Stimulated activated CD4-positive, alpha-beta T cell treated with anti-CD3 and anti-CD28 coated beads, Interleukin-2, amount 100 ng/mL, for 24 hours (primary cell): ENCODE results near the gene ZFHX3.

Experiments used
- DNase-seq, 2 donors: peaks; one replicate each; pipeline ENCODE4 v3.0.0-alpha.2; 2020

Gene ZFHX3

DNA sequence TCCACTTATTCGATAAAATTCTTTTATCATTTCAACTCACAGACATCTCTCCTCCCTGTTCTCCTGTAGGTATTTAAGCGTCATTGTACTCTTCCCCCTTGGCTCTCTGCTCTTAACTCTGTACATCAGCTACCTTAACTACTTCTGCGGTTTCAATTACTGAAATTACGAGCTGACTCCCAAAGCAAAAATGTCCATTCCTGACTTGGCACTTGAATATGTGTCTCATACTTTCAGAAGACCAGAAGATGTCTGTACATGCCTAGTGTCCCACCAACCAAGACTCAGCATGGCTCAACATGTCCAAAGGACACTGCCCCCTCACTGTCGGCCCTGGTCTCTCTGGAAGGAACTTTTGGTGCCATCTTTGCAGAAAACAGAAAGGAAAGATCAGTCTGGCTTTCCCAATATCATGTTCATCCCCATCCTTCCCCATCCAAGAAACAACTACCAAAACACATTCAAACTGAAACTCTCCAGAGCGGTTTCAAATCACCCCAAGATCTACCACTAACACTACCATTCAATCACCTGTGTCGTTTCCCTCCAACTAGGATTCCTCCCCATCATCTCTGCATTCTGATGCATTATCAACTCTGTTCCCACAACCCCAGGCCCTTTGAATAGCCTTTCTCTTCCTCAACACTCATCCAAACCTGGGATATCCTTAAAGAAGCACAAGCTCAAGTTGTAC lies 74.9 kb downstream of the ZFHX3 start:
- no peak for DNase-seq

DNA sequence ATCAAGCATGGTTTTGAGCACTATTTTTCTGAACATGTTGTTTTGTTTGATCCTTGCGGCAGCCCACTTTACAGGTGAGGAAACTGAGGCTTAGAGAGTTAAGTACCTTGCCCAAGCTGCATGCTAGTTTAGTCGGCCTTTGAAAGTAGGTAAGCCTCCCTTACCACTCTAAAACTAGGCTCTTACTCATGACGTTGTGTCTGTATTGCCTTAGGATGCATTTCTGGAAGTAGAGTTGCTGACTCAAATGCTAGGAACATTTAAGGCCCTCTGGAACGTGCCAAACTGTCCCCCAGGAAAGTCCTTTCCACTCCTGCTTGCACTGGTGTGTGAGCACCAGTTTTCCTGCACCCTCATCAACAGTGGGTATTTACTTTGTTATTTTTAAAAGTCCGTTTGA lies 76.6 kb downstream of the ZFHX3 start:
- no peak for DNase-seq

DNA sequence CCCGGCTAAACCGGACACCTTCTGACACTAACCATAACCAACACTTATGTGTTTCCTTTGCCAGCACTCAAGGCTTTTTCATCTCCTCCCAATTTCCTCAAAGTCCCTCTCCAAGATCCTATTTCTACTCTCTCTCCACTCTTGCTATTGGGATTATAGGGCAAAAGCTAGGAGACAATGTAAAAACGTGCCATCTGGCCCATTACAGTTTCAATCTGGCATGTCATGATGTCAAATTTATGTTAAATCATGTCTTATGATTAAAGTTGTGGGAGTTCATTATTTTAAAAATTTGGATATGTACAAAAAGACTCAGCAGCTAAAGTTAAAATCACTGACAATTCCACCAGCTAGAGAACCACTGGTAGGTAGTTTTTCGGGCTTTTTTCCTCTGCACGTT lies 77.3 kb downstream of the ZFHX3 start:
- DNase-seq, result no peak

DNA sequence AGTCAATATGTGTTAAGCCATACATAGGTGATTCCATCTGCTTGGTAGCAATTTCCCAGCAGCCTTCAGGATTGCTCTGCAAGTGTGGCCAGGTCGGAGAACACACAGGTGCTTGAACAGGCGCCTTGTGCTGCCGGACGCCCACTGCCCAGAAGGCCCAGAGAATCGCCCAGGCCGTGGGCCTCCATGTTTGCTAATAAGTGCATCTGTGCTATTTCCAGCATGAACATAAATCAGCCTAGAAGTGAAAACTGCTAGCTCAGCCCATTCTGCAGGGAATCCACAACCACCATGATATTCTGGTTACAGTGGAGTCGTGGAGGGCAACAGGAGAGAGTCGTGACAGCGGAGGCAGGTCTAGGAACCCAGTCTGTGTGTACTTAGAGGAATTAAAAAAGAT lies 78.1 kb downstream of the ZFHX3 start:
- DNase-seq, result no peak

DNA sequence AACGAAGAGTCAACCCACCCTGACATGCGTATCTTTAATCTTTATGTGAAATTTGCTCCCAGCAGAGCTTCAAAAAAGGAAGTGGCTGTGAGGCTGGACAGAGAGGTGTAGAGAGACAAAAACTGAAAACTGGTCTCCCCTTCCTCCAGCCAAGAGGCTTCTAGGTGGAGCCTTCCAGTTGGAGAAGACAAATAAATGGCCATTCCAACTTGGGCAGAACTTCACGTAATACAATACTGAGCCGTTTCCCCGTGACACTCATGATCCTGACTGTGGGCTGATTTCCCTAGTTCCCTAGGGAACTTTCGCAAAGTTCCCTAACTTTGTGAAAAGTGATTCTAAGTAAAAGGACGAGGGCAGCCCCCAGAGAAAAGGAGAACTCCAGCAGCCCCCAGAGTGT lies 78.8 kb downstream of the ZFHX3 start:
- DNase-seq, result no peak

DNA sequence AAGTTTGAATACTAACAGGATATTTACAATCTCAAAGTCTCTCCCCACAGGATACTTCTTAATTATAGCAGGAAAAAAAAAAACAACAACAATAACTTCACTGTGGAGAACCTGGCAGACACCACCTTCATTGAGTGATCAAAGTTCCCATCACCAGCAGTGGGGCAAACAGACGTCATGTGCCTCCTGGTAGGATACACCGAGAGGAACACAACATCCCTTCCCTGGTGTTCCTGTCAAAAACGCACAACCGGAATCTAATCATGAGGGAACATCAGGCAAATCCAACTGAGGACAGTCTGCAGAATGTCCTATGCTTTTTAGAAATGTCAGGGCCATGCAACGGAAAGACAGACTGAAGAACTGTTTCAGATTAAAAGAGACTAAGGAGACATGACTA lies 80.0 kb downstream of the ZFHX3 start:
- no peak for DNase-seq

DNA sequence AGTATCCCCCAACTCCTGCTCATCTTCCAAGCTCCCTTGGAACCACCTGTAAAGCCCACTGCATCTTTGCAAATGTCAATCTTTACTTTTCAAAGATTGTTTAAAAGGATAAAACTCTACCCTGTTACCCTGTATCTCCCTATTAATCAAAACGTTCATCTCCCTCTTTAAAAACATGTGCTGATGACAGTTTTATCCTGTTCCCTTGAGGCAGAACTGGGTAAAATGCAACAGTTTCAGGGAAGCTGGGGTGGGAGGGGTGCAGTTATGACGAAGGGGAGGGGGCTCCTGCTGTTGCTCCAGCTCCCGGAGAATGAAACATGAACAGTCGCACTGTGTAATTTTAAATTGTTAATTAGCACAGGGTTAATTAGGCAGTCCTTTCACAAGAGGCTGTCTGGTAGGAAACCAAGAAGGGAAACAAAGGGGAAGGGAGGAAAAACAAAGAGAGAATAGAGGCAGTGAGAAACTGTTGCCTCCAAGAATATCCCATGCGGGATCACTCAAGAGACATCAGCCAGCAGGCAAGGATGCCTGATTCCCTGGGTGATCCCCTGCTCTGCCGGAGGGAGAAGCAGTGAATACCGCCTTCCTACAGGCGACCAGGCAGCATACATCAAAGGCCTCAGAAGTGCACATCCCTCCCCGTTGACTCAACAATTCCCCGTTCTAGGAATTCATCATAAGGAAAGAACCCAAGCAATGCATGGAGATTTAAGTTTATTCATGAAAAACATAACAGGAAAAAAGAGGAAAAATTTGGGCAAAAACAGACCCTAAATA lies 84.2 kb downstream of the ZFHX3 start:
- DNase-seq, result no peak

DNA sequence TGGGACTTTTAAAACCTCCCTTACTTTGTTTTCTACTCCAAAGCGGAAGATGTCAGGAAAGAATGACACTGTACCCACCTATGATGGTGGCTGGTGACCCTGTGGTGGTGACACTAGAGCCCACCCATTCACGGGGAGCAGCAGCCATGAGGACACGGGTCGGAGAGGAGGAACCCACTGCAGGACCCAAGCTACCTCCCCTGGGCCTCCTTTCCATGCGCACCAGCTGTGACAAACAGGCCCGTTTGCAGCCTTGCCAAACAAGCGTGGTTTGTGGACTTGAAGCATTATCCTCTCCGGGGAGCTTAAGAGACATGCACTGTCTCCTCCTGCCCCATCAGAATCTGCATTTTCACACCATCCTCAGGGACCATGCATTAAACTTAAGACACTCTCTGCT lies 85.6 kb downstream of the ZFHX3 start:
- DNase-seq, result no peak

DNA sequence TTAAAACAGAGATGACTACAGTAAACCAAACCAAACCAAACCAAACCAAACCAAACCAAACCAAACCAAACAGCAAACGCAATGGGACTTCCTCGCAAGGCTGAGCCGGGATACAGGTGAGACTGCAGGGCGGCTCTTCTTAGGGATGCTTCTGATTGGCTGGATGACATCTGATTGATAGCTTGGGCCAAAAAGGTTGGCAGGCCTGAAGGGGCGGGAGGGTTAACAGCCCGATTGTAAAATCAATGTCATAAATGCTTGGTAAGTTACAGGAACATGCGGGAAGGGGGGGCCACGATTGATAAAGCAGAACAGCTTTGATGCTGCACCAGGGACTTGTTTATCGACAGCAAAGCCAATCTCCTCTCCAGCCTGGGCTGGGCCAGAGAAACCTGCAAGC lies 86.1 kb downstream of the ZFHX3 start:
- no peak for DNase-seq

DNA sequence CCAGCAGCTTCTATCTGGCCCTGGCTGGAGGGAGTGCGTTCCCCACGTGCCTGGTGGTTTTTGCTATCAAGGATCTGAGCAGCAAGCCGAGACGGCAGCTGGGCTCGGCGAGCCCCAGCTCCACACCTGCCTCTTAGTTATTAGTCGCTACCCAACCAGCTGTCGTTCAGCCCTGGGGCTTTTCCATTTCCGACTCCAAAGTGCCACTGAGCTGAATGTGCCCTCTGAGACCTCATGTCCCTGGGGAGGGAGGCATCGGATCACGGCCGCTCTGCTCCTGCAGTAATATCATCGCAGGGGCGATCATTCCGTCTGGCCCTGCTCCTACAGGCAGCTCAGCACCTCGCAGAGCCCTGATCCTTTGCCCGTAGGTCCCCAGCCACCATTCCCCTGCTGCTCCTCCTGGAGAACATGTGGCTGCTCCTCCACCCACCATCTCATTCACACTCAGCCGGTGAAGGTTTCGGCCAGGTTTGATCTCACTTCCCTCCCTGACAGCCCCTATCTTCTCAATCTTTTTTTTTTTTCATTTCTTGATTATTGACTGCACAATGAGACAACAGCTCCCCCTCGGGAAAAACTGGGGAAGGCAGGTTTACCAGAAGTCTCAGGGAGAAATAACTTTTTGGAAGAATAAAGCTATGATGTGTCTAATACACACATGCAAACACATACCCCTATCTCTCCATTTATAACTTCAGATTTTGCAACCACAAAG lies 86.7 kb downstream of the ZFHX3 start:
- DNase-seq, result no peak

DNA sequence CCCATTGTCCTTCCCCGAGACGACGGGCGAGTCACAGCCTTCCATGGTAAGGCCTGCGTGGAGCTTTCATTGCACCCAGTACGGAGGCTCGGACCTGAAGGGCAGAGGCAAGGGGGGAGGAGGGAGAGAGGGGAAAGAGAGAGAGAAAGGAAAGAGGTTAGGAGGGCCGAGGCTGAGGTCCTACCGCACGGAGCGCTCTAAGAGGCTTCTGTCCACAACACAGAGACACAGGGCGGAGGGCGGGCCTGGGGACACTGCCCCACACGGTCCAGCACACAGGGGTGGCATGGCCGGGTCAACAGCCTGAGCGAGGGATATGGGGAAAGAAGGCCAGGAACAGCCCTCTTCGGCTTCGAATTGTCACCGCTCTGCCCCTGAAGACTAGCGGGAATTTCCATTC lies 87.8 kb downstream of the ZFHX3 start:
- DNase-seq, result no peak

DNA sequence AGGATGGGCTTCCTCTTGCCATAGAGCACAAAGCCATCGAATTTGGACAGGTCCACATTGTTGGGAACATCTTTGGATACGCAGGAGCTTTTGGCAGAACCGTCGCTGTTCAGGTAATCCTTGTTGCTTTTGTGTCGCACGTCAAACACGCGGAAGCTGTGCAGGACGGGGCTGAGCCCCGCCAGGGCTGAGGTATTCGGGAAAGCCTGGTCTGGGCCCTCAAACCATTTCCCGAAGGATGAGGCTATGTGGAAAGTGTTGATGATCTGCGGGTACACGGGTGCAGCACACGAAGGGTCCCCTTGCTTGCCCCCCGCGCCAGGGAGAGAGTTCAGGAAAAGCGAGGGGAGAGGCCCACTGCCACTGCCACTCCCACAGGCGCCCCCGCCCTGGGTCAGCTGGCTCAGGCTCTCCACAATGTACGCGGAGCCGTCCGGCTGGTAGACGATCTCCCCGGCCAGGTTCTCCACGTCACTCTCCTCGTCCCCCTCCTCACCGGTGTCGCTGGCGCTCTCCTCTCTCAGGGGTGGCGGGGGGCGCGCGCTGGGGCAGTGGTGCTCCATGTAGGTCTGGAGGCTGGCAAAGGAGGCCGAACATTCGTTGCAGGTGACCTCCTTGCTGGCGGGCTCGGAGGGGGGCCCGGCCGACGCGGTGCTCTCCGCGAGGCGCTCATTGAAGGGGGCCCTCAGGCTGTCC lies 88.5 kb downstream of the ZFHX3 start:
- no peak for DNase-seq

DNA sequence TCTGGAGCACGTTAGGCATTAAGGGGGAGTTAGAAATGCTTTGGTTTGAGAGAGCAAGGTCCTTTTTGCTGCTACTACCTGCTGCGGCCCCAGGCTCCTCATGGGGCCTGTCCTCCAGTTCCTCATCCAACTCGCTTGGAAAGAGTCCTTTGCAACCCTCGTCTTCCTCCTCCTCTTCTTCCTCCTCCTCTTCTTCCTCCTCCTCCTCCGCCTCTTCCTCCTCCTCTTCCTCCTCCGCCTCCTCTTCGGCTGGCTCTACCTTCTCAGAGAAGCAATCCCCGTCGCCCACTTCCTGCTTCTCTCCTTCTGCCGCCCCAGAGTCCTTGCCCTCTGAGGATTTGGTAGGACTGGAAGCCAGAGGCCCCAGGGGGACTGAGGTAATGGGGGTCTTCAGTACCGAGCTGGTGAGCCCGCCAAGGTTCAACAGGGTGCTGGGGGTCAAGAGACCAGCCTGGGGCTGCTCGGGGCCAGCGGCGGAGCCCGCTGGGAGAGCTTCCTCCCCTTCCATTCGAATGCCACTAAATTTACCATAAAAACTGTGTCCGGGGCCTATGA lies 89.3 kb downstream of the ZFHX3 start:
- DNase-seq, result no peak

DNA sequence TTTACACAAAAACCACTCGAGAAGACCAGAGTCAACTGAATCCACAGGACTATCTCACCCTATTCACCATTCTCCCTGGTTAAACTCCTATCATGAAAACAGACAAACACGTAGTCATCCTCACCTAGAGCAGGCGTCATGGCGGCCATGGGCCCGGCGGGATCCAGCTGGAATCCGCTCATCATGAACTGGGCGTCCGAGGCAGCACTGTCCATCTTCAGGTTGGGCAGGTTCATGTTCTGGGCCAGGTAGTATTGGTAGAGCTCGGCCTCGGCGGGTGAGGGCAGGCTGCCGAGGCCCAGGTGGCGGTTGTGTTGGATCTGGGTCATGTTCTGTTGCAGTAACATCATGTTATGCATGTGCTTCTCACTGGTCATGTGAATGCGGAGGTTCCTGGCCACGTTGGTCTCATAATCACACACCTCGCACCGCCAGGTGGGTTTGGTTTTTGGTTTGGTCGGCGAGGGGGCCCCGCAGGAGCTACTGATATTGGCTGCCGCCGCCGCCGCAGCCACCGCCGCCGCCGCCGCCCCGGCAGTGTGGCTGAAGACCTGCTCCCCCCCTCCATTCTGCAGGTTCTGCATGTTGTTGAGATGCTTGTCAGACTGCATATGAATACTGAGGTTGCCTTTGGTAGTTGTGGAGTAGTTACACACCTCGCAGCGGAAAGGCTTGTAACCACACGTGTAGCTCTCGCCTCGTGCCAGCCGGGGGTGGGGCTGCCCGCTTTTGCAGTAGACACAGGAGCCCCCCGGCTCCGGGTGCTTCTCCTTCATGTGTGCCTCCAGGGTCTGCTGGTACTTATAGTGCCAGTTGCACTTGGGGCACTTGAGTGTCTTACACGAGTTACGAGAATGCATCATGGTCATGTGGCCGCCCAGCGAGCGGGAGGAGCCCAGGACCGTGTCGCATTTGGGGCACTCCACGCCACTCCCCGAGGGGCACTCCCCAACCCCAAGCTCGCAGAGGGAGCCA lies 90.3 kb downstream of the ZFHX3 start:
- DNase-seq, result no peak

DNA sequence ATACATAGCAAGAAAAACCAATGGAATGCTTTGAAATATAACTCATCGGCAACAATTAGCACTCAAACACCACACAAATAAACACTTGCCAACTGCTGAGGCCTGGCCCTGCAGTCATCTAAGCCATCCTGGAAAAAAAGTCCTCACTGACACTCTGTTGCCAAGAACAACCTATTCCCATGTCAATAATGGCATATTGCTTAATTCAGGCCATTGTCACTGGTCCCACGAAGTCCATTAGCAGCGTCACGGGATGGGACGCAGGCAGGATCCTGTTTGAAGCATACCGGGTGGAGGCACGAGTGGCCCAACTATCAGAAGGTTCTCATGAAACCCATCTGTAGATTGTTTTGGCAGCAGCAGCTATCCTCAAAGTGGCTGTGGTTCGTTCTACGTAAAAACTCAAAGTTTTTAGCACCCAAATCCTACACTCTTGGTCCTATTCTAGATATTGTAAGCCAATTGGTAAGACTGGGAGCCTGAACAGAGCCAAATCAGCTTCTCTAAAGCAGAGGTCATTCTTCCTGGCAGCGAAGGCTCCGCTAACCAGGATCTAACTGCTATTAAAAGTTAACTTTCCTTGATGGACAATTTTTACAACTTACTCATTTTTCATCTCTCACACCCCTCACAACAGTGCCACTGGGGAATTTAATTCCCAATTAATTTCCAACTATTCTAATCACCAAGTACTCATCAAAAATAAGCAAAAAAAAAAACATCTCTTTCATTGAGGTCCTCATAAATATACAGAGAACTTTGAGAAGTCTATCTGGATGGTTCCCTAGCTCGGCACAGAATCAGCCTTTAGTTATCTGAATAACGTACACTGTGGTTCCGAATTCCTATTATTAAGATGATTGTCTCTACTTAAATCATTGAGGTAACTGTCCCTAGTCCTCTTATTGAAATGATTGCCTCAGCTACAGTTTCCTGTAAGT lies 91.5 kb downstream of the ZFHX3 start:
- no peak for DNase-seq

DNA sequence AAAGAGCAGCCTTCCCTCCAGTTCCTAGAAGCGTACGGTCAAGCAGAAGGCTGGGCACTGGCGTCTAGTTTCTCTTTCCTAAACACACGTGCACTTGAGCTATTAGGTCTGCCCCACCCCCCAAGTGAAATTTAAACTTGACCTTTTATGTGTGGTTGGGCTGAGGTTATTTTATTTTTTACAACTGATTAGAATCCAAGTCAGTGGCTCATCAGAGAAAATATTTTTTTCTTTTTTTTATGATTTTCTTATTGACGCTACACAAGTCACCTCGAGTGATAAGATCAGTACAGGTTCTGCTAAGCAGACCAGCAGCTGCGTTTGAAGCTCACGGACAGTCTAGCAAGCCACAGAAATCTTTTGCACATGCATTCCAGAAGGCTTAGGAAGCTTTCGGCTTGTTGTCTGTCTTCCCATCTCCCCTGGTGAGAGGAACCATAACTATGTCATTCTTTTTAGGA lies 95.1 kb downstream of the ZFHX3 start:
- no peak for DNase-seq

DNA sequence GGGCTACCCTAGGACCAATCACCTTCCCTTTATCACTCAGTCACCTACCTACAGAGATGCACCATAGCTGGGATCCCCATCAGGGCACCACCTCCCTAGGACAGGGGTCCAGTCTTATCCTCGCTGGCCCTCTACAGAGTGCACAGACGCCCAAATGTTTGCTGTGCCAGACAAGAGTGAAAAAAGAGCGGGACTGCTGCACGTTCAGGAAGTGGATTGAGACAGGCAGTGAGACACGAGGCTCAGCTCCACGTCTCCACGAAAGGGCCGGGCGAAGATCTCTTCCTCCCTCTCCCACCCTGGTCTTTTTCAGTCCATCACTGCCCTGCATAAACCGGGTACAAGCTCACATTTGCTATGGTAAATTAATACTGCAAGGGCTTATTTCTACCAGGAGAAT lies 95.5 kb downstream of the ZFHX3 start:
- no peak for DNase-seq

DNA sequence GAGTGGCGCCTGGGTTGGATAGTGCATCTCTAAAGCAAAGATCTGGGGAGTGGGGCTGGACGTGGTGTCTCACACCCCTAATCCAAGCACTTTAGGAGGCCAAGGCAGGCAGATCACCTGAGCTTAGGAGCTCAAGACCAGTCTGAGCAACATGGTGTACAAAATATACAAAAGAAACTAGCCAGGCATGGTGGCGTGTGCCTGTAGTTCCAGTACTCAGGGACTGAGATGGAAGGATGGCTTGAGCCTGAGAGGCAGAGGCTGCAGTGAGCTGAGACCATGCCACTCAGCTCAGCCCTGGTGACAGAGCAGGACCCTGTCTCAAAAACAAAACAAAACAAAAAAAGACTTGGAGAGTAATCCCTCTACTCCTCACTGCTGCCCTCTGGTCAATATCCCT lies 96.0 kb downstream of the ZFHX3 start:
- DNase-seq, result no peak

DNA sequence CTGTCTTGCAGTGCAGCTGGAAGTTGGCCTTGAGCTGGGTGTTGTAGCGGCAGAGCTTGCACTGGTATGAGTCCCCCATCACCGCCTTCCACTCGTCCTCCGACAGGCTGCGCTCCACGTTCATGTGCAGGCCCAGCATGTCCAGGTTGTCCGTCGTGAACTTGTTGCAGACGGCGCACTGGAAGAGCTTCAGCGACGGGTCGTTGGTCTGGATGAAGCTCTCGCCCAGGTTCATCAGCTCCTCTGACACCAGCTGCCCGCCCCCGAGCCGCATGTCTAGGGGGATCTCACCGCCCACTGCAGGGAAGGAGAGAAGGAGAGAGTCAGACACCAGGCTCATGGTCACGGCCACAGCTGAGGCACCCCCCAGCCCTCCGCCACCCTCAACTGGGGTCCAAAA lies 97.3 kb downstream of the ZFHX3 start:
- no peak for DNase-seq

DNA sequence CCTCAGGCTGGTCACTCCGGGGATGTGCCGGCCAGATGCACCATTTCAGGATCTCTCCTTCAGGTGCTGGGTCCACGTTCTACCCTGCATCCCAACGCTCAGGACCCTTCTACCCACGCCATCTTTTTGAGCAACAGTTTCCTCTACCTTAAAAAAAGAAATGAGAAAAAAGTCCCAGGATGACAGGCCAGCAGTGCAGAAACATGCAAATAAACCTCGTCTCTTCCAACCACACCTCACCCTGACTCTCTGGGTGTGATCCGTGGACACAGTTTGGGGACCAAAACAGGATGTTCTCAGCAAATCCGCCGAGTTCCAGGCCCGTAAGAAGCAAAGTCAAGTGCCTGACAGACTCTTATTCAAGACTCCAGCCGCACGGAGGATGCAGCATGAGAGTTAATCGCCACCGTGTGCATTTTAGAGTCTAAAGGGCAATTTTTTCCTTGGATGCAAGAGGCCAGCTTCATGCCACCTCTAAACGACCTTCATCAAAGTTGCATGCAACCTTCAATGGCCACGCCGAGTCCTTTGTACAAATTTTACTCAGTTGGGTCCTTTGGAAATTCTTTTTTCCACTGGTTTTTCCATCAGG lies 99.6 kb downstream of the ZFHX3 start:
- DNase-seq, result no peak
